Smooth muscle cell (in vitro differentiated cells): Measurements from ENCODE around the gene CTNND1. TPM values are rescaled to one million over a fixed set of nuclear protein-coding genes. Genes with fewer than 3 reads are reported as not detected.

Experiments used
- DNase-seq: peaks from one replicate; lab custom pipeline; 2025; ENCODE audit not compliant: unreplicated experiment; lab: John Stamatoyannopoulos, UW
- H2AFZ ChIP-seq: fragments of 200-600 bp; sonication (generic); 2 replicates; pipeline ENCODE4 v1.6.0; 2016; ENCODE audit warnings: antibody characterized with exemption, low read depth, mild to moderate bottlenecking
- H3F3A ChIP-seq: fragments of 200-600 bp; sonication (generic); 2 replicates; pipeline ENCODE4 v1.6.0; 2017; ENCODE audit warnings: antibody characterized with exemption, low read depth
- H3K27ac ChIP-seq: fragments of 200-600 bp; sonication (generic); 2 replicates; pipeline ENCODE4 v1.5.1; 2016; ENCODE audit warnings: low read depth, mild to moderate bottlenecking
- H3K27me3 ChIP-seq: fragments of 200-600 bp; sonication (generic); 2 replicates; pipeline ENCODE4 v1.6.1; 2016; ENCODE audit warnings: low read depth, mild to moderate bottlenecking
- H3K36me3 ChIP-seq: fragments of 200-600 bp; sonication (generic); 2 replicates; pipeline ENCODE4 v1.5.1; 2016; ENCODE audit warnings: low read depth
- H3K4me1 ChIP-seq: fragments of 200-600 bp; sonication (generic); 2 replicates; pipeline ENCODE4 v1.5.1; 2016; ENCODE audit warnings: low read depth
- H3K4me2 ChIP-seq: fragments of 200-600 bp; sonication (generic); 2 replicates; pipeline ENCODE4 v1.6.0; 2016; ENCODE audit warnings: mild to moderate bottlenecking
- H3K4me3 ChIP-seq: fragments of 200-600 bp; sonication (generic); 2 replicates; pipeline ENCODE4 v1.5.1; 2016; ENCODE audit warnings: mild to moderate bottlenecking
- H3K79me2 ChIP-seq: fragments of 200-600 bp; sonication (generic); 2 replicates; pipeline ENCODE4 v1.6.0; 2016; ENCODE audit warnings: low read depth, mild to moderate bottlenecking
- H3K9ac ChIP-seq: fragments of 200-600 bp; sonication (generic); 2 replicates; pipeline ENCODE4 v1.6.0; 2016; ENCODE audit warnings: low read depth
- H3K9me3 ChIP-seq: fragments of 200-600 bp; sonication (generic); replicated peaks from 2 replicates; pipeline ENCODE4 v1.5.1; 2016; ENCODE audit warnings: low read depth
- H4K20me1 ChIP-seq: fragments of 200-600 bp; sonication (generic); 2 replicates; pipeline ENCODE4 v1.6.0; 2016; ENCODE audit warnings: low read depth
- WGBS: methylation state at CpG from one replicate; pipeline ENCODE4 v1.1.7; 2016; ENCODE audit warnings: low lambda C conversion rate; 5-methylcytosine and 5-hydroxymethylcytosine counted together
- polyA plus RNA-seq: library from polyadenylated mRNA; unstranded; fragments of >200 nt; fragmentation: Nextera tagmentation; extraction: Ambion mirVana; gene quantifications from 2 replicates; pipeline ENCODE4 v1.2.1, GENCODE V29; 2016
- total RNA-seq: library from RNA; depleted of rRNA; stranded (reverse); fragments of >200 nt; gene quantifications from 2 replicates; pipeline ENCODE4 v1.2.3, GENCODE V29; 2014
- TF ChIP-seq, protein P1 (sequence below): fragments of 200-600 bp; sonication (generic); IDR thresholded peaks from 2 replicates; pipeline ENCODE4 v1.5.1; 2017; ENCODE audit warnings: borderline replicate concordance, mild to moderate bottlenecking, antibody characterized with exemption; ENCODE audit not compliant: insufficient read depth, poor library complexity, severe bottlenecking

The CTNND1 gene
- total and polyA plus RNA-seq, 2 experiments from 2014 or later = 66.0 to 135 TPM

DNA sequence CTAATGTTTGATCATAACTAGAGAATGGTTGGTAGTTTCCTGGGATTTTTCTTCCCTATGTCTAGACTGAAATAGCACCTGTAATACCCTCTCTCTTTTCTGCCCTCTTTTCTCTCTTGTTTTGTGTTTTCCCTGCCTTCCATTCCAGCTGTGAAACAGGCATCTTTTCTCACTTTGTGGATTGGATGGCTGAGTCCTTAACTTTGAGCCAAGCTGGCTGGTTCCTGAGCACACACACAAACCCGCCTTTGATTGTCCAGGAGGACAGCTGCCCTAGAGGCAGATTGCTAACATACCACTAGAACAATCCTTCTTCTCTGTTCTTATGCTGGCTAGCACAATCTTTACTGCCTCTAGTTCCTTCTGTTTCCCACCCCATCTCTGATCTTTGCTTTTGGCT is 17.7 kb downstream of the CTNND1 start:
- no peak for DNase-seq
- H3K4me2 ChIP-seq = peak overlapping the region; percentile 82
- WGBS = 15% methylated on average over 1 of the region's 1 CpG
- peaks cover 100% of the 10 kb centered on the region for H4K20me1 ChIP-seq
- peaks cover 75% of the 10 kb centered on the region for H3K4me1 ChIP-seq
- peaks cover 46% of the 10 kb centered on the region for H3F3A ChIP-seq
- H2AFZ ChIP-seq = no peak overlapping the region
- H3K9me3 ChIP-seq = no peaks in the 10 kb centered on the region
- H3K36me3 ChIP-seq = no peaks in the 10 kb centered on the region
- peak overlapping the region; percentile 83 for H3K9ac ChIP-seq
- H3K79me2 ChIP-seq = peaks cover 92% of the 10 kb centered on the region
- TF ChIP-seq, protein P1, sequence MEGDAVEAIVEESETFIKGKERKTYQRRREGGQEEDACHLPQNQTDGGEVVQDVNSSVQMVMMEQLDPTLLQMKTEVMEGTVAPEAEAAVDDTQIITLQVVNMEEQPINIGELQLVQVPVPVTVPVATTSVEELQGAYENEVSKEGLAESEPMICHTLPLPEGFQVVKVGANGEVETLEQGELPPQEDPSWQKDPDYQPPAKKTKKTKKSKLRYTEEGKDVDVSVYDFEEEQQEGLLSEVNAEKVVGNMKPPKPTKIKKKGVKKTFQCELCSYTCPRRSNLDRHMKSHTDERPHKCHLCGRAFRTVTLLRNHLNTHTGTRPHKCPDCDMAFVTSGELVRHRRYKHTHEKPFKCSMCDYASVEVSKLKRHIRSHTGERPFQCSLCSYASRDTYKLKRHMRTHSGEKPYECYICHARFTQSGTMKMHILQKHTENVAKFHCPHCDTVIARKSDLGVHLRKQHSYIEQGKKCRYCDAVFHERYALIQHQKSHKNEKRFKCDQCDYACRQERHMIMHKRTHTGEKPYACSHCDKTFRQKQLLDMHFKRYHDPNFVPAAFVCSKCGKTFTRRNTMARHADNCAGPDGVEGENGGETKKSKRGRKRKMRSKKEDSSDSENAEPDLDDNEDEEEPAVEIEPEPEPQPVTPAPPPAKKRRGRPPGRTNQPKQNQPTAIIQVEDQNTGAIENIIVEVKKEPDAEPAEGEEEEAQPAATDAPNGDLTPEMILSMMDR = no peak
- H3K27ac ChIP-seq = peak overlapping the region; percentile 96
- no peaks in the 10 kb centered on the region for H3K27me3 ChIP-seq
- H3K4me3 ChIP-seq = peak overlapping the region; percentile 39

DNA sequence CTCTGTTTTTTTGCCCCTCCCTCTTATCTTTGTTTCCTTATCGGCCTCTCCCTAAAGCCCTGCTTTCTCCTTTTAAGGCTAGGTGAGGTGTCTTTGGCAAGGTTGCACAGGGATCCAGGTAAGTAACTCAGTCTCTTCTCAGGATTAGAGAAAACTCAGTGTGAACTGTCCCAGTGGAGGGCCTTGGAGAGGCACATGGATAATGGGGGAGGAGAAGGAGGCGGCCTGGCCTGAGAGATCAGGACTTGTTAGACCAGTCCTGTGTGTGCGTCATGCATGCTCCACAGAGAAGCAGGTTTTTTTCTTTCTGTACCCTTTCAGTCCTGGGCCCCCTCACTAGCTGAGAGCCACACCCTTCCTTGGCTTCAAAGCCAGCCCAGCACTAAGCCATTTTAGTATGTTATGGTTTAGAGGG is 19.9 kb downstream of the CTNND1 start:
- no peaks in the 10 kb centered on the region for H3K27me3 ChIP-seq
- 40% methylated on average over 3 of the region's 3 CpGs for WGBS
- DNase-seq = no peak
- peaks cover 100% of the 10 kb centered on the region for H4K20me1 ChIP-seq
- H3K4me2 ChIP-seq = peak overlapping the region; percentile 30
- no peak overlapping the region for H3K9ac ChIP-seq
- no peaks in the 10 kb centered on the region for H3K9me3 ChIP-seq
- no peak overlapping the region for H2AFZ ChIP-seq
- H3K27ac ChIP-seq = peak overlapping the region; percentile 96
- no peaks in the 10 kb centered on the region for H3K36me3 ChIP-seq
- H3K4me1 ChIP-seq = peaks cover 60% of the 10 kb centered on the region
- H3K4me3 ChIP-seq = no peak overlapping the region
- H3K79me2 ChIP-seq = peaks cover 95% of the 10 kb centered on the region
- TF ChIP-seq, protein P1 = no peak
- peaks cover 33% of the 10 kb centered on the region for H3F3A ChIP-seq

DNA sequence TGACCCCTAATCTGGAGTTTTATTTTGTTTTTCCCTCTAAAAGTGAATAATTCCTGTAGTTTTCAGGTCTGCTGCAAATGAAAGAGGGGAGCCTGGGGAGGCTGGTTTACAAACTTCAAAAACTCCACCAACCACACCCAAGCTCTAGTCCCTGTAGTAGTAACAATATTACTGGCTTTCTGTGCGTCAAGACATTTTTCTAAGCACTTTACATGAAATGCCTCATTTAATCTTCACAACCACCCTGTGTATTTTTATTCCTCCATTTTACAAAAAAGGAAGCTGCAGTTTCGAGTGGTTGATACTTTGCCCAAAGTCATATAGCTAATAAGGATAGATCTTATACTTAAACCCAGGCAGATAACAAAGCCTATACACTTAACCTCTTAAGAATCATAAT is 23.5 kb downstream of the CTNND1 start:
- Histone ChIP-seq H3K27ac (peak overlapping the region; percentile 79), H3K27me3 (no peaks in the 10 kb centered on the region), H3F3A (peaks cover 9% of the 10 kb centered on the region), H3K9me3 (no peaks in the 10 kb centered on the region), H3K4me2 (no peak overlapping the region), H3K9ac (no peak overlapping the region), H4K20me1 (peaks cover 100% of the 10 kb centered on the region), H3K79me2 (peaks cover 100% of the 10 kb centered on the region), H3K4me1 (peaks cover 56% of the 10 kb centered on the region), H2AFZ (no peak overlapping the region), H3K36me3 (no peaks in the 10 kb centered on the region), H3K4me3 (no peak overlapping the region)
- WGBS = 85% methylated on average over 2 of the region's 2 CpGs
- TF ChIP-seq, protein P1 = no peak
- no peak for DNase-seq

DNA sequence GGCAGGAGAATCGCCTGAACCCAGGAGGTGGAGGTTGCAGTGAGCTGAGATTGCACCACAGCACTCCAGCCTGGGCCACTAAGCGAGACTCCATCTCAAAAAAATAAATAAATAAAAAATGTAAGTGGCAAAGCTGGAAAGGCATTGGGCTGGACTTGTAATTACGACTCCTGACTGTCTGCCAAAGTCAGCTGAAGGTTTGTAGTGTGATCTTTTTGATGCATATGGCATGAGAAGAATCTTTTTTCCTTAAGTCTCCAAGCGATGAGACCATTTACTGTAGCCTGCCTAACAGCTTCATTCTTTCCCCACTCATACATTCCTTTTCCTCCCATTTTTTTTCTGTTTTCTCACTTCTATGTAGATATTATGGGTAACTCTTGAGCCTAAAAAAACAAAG is 24.8 kb downstream of the CTNND1 start:
- Histone ChIP-seq H4K20me1 (peaks cover 100% of the 10 kb centered on the region), H3K4me1 (peaks cover 44% of the 10 kb centered on the region), H3K4me3 (no peak overlapping the region), H3K9ac (no peak overlapping the region), H3K79me2 (peaks cover 100% of the 10 kb centered on the region), H3K36me3 (no peaks in the 10 kb centered on the region), H3K27ac (peak overlapping the region; percentile 79), H3K9me3 (no peaks in the 10 kb centered on the region), H3K27me3 (no peaks in the 10 kb centered on the region), H3K4me2 (peak overlapping the region; percentile 66), H3F3A (peaks cover 7% of the 10 kb centered on the region), H2AFZ (no peak overlapping the region)
- TF ChIP-seq, protein P1 = no peak
- DNase-seq = no peak
- 61% methylated on average over 4 of the region's 4 CpGs for WGBS
